ENCODE results near the gene RPH3AL.
"Not testable (repeated sequence)": the region's sequence is repeated elsewhere in the genome, so short reads cannot be mapped to it uniquely, and the experiment has no call there.

The RPH3AL gene

DNA sequence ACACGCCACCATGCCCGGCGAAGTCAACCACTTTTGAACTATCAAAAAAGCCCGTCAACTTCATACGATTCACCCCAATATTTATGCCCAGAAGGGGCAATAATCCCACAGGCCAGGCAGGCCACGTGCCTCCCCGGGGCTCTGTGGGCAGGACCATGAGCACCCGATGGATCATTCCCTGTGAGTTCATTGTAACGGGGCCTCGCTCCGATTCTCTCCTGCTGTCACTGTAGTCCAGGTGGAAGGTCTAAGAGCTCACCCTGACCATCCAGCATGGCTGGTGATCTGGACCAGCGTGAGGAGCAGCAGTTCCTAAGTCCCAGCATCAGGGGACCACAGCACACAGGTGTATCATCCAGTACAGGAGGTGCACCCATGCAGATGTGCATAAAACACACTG is 93.7 kb downstream of the RPH3AL start:
- FAIRE-seq = no peak

DNA sequence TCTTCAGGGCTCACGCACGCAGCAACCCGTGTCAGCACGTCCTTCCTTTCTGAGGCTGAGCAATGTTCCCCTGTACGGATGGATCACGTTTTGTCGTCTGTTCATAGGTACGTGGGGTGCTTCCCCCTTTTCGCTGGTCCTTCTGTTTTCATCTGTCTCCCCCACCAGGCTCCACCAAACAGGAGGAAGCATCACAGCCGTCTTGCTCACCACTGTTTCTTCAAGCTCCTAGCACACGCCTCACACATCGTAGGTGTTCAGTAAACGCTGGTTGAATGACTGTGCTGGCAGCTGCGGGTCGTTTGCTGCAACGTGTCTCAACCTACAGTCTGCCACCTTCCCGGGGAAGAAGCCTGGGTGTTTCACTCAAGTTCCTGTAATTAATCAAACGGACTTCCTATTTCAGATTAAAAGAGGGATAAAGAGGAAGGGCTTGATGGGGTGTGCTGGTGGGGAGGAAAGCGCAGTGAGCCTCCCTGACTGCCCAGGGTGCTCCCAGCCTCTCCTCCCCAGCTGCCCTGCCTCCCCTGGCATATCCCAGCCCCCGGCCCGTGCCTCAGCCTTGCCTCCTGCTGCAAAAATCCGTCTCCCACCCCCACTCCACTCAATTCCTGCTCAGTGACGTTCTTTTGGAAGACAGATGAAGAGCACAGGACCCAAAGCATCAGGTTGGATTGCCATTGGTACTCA is 94.4 kb downstream of the RPH3AL start:
- FAIRE-seq = no peak

DNA sequence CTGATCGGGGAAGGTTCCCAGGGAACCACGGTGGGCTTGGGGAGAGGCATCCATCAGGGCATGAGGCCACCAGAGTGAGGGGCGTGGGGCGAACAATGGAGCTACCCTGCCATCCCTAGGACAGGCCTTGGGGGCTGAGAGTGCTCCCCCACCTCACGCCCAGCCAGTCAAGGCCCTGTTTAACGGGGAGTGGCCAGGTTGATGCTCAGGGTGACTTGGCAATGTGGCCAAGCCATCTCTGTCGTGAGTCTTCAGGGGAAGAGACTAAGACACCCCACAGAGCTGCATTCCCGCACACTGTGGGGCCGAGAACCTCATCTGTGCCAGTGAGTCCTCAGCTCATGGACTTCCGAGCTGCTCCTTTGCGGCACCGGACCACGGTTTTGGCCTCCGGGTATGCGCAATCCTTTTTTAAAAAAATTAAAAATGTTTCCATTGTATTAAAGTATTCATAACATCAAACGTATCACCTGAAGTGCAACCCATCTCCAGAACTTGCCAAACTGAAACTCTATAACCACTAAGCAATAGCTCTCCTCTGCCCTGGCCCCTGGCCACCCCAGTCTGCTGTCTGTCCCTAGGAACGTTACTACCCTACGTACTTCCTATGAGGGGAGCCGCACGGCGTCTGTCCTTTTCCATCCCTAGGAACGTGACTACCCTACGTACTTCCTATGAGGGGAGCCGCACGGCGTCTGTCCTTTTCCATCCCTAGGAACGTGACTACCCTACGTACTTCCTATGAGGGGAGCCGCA is 99.3 kb downstream of the RPH3AL start:
- FAIRE-seq = no peak

DNA sequence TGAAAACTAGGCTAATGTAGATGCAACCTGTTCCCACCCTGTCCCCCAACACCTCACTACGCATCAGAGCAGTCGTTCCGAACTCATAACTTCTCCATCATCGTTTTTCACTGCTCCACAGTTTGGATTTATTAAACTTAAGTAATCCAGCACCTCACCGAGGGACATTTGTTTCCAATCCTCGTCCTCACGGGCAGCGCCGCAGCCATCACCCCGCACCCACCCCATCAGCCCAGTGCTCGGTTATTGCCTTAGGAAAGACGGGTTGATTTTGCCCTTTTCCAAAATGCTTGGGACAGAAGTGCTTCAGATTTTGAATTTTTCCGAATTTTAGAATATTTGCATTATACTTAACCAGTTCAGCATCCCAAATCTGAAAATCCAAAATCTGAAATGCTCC is 100.2 kb downstream of the RPH3AL start:
- no peak for FAIRE-seq

DNA sequence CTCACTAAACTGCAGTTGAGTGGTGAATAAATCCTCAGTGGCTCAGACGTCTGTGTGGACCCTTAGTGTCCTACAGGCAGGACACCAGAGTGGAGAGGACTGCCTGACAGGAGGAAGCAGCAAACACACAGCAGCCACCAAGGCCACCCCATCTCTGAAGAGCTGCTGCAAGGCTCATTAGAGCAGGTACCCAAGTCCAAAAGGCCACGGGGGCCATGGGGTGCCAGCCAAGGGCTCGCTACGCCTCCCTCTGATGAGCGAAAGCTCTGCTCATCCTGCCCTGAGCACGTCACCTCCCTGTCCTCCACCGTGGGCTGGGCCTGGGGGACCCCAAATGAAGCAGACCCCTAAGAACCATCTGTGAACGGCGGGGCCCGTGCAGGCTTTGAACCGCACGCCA is 101.1 kb downstream of the RPH3AL start:
- FAIRE-seq = no peak

DNA sequence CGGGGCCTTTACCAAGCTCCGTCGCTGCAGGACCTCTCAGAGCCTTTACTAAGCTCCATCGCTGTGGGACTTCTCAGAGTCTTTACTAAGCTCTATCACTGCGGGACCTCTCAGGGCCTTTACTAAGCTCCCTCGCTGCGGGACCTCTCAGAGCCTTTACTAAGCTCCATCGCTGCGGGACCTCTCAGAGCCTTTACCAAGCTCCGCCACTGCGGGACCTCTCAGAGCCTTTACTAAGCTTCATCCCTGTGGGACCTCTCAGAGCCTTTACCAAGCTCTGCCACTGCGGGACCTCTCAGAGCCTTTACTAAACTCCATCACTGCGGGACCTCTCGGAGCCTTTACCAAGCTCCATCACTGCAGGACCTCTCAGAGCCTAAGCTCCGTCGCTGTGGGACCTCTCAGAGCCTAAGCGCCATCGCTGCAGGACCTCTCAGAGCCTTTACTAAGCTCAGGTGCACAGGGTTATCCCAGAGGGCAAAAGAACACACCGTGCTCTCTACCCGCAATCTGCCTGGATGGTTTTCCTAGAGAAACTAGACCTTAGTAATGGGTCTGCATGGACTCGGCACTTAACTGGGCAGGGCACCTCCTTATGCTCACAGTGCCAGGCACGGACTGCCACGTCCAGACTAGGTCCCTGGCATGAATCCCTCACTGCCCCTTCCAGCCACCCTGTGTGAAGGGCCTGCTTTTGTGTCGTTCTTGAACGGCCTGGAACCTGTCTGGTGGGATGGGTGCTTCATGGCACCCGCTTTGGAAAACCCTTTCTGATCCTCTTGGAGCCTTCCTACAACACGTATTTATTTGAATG is 101.9 kb downstream of the RPH3AL start:
- no peak for FAIRE-seq

DNA sequence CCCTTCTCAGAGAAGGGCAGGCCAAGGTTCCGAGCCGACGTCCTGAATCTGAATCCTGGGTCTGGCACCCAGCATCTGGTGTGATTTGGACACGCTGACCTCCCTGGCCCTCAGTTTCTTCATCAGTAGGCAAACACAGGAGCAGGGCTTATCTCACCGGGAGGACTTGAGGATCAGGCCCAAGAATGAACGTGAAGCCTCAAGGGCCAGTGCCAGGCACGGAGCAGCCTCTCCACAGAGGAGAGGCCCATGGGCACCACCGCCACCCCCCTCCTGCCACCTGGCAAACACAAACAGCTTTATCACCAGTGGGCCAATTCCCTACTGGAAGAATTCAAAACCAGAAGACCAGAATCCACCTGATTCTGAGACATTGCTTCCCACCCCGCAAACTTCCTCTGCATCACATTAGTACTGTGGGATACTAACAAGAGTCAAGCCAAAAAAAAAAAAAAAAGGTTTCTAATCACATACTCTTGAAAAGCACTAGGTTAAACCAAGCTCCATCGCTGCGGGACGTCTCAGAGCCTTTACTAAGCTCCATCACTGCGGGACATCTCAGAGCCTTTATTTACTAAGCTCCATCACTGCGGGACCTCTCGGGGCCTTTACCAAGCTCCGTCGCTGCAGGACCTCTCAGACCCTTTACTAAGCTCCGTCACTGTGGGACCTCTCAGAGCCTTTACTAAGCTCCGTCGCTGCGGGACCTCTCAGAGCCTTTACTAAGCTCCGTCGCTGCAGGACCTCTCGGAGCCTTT is 103.2 kb downstream of the RPH3AL start:
- no peak for FAIRE-seq

DNA sequence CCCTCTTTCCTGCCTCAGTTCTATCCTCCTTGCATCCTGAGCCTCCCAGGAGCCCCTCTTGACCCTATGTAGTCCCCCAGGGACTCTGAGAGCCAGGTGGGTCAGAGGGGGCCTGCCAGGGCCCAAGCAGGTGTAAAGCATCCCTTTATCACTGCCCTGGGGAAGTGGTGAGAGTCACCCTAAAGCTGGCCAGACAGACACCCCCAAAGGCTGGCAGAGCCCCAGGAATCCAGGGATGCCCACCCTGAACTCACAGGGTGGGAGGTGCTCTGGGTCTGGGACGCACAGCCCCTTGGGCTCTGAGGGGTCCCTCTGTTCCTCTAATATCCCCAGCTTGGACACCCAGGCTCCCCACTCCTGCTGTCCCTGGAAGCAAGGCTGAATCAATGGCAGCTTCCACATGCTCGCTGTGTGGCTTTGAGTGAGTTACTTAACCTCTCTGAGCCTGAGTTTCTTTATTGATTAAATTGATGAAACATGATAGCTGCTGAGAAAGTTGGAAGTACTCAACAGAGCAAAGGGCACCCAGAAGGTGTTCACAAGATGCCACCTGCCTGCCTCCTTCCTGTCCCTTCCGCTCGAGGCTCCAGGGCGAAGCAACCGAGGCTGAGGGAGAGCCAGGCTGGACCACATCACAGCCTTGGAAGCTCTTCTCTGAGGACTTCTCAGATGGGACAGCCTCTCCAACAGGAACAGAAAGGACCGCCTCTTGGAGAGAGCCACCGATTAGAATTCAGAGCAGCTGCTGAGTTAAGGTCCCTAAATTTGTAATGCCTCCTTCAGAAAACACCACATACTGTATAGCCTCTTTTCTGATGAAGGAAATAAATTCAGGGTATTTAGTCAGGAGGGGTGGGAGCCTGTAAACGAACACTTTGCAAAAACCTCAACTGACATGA is 104.0 kb downstream of the RPH3AL start:
- no peak for FAIRE-seq

DNA sequence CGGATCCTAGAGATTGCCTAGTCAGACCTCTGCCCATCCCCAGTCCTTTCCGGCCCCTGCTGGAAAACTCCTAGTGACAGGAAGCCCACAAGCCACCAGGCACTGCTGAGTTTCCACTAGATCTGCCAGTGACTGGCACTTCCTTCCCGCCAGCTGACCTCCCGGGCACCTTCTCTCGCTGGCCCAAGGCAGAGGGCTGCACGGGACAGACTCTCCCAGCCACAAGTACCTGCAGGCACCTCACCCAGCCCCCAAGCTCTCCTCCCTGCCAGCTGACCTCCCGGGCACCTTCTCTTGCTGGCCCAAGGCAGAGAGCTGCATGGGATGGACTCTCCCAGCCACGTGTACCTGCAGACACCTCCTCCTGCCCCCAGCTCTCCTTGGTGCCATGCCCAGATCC is 104.8 kb downstream of the RPH3AL start:
- no peak for FAIRE-seq

DNA sequence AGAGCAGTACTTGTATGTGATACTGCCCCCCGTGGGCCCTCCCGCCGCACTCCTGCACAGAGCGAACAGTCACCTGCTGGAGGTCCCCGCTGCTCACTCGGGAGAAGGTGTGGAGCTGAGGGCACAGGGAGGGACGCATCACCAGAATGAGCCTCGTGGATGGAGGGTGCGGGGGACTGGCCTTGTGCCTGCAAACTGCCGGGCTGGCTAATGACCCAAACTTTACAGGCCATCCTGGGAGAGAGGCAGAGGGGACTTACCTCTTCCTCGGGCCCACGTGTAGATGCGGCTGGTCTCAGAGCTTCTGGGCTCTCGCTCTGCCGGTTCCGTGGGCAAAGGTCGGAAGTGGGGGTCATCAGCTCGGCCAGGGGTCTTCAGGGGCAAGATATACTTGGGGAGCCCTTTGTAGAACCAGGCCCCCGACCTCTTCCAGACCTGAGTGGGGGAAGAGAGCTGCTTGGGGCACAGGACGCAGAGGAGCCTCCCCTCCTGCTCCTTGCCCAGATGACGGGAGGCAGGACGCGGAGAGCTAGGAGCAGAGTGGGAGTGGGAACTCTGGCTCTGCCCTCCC is 105.7 kb downstream of the RPH3AL start:
- no peak for FAIRE-seq

DNA sequence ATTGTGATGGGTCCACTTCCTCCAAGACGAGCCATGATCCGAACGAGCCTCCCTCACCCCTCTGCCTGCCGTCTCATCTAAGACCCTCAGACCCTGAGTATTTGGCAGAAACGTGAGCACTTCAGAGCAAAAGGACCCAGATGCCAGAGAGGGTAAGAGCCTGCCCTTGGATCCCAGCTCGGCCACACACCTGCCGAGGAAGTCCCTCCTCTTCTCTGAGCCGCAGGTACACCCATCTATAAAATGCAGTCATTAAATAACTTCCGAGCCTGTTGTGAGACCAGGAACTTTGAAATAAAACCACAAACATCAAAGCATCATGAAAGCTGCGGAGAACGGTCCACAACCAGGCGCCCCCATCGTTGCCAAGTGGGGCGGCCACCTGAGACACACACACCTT is 106.4 kb downstream of the RPH3AL start:
- FAIRE-seq = no peak

DNA sequence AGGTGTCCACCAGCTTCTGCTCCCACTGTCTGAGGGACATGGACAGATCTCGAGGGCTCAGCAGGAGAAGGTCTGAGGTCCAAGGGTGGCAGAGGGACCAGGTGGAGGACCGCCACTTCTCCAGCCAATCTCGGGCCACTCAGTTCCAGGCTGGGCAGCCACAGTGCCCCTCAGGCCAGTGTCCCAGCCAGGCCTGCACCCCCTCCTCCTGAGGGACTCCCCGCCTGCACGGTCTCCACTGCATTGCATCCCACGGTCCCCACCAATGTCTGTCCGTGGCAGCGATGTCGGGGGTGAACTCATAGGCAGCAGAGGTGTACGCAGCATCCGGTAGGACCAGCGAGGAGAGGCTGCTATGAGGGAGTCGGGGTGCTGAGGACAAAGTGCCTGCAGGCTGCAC is 107.0 kb downstream of the RPH3AL start:
- FAIRE-seq = no peak

DNA sequence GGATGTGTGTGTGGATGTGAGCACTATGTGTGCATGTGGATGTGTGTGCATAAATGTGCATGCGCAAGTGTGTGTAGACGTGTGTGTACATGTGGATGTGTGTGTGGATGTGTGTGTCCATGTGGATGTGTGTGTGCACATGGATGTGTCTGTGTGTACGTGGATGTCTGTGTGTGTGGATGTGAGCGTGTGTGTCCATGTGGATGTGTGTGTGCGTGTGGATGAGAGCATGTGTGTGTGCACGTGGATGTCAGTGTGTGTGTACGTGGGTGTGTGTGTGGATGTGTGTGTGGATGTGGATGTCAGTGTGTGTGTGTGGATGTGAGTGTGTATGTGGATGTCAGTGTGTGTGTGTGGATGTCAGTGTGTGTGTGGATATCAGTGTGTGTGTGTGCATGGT is 107.6 kb downstream of the RPH3AL start:
- no peak for FAIRE-seq

DNA sequence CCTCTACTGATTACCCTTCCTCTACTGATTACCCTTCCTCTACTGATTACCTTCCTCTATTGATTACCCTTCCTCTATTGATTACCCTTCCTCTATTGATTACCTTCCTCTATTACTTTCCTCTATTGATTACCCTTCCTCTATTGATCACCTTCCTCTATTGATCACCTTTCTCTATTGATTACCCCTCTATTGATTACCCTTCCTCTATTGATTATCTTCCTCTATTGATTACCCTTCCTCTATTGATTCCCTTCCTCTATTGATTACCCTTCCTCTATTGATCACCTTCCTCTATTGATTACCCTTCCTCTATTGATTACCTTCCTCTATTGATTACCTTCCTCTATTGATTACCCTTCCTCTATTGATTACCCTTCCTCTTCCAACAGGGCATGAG is 108.7 kb downstream of the RPH3AL start:
- not testable (repeated sequence) for FAIRE-seq

DNA sequence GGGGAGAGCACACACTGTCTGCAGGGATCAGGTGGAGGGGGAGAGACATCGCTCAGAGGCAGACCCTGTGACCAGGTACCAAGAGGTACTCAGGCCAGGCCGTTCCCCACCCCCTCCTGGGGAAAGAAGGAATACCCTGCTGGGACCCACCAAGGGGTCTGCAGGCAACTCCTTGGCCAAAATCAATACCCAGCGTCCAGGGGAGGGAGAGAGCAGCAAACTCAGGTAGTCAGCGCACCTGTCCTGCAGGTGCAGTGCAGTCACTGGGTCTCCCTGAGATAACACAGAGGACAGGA is 113.7 kb downstream of the RPH3AL start:
- no peak for FAIRE-seq

DNA sequence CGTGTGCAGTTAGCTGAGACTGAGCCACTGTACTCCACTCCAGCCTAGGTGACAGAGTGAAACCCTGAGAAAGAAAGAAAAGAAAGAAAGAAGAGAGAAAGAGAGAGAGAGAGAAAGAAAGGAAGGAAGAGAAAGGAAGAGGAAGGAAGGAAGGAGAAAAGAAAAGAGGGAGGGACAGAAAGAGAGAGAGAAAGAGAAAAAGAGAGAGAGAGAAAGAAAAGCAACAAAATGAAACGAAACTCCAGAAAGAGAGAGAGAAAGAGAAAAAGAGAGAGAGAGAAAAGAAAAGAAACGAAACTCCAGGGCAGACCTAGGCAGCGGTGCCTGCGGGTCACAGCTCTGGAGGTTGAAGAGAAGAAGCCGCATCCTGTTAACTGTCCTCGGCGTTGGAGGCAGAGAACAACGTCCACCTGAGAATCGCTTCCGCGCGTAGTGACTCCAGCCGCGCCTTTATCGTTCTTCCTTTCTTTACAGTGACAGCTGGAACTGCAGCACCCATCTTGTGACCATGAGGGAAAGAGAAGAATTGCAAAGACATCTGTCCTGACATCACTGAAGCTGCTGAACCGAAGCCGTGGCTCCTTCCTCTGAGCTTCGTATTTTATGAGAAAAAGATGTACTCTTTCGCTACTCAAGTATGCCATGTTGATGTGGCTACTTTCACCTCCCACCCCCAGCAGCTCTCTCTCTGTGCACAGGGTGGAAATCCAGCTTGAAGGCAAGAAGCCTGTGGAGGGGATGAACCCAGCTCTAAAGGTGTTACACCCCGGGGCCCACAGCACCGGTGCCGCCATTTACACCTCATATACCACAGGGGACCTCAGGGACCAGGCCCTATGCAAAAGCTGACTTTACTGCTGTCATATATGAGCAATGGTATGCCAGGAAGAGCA is 114.3 kb downstream of the RPH3AL start:
- no peak for FAIRE-seq

DNA sequence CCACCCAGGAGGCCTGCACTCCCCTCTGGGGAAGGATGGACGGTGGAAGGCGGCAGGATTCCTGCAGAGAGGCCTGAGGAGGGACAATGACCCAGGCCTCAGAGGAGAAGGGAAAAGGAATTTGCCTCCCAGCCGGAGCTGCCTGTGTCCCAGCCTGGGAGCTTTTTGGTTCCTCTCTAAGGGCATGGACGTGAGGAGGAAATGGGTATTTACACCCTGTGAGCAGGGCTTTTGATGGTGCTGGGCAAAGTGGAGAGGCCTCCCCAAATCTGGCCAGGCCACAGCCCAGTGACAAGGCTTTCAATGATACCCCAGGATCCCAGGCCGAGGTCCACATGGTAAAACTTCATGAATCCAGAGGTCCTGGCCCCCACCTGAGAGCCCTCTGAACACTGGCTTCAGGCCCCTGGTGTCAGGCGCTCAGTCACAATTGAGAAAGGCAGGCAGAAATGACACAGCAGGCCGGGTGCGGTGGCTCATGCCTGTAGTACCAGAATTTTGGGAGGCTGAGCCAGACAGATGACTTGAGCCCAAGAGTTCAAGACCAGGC is 115.1 kb downstream of the RPH3AL start:
- FAIRE-seq = no peak

DNA sequence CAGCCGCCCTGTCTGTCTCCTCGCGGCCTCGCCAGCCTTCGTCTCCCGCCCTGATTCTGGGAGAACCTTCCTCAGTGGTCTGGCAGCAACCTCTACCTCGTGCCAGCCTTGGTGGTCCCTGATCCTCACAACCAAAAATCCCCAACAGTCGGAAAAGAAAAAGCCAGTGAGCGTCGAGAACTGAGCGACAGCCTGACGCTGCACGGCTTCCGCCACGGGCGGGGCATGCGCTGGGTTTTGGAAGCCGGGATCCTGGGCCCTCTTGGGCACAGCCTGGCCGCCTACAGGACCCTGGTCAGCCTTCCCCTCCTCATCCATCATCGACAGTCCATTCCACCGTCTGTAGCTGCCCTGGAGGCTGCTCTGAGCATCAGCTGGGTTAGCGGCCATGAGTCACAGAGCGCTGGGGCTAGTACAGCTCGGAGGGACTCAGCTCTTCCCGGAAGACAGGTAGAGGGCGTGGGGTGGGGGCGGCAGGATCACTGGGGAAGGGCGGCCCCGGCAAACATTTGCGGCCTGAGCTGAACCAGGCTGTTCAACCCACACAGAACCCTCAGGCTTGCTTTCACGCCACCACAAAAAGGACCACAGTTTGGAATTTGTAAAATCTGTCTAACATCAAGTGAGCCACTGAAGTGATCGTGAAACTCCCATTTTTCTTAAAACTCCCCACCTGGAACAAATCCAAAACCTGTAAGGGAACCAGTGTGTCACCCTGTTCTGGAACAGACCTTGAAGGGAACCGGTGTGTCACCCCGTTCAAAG is 115.8 kb downstream of the RPH3AL start:
- FAIRE-seq = no peak

DNA sequence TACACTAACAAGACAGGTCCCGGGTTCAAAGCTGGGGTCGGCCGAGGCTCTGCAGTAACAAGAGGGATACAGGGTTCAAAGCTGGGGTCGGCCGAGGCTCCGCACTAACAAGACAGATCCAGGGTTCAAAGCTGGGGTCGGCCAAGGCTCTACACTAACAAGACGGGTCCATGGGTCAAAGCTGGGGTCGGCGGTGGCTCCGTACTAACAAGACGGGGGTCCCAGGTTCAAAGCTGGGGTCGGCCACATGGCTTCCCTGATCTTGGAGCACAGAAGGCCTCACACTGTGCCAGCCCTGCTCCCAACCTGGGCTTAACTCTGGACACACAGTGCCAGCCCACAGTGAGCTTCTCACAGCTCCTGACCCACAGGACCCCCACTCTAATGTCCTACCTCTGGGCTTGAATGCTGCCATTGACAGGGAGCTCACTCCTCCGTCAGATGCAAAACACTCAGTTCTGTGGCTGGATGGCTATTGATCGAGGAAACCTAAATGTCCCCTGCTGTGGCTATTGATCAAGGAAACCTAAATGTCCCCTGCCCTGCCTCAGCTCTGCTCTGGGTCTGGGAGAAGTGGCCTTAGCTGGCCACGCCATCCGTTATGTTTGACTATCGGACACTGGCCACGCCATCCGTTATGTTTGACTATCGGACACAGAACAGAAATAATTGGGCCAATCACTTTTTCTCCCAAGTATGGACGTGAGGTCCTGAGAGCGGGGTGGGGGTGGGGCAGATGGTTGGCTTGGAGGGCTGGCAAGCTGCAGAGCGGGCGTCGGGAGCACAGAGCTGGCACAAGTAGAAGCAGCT is 116.6 kb downstream of the RPH3AL start:
- no peak for FAIRE-seq

Data from colon (tissue), 2 donors.